ENCODE data around the gene BBS7. TPM values are rescaled to one million over a fixed set of nuclear protein-coding genes. Genes with fewer than 3 reads are reported as not detected.
A peak's percentile ranks its signal among the peaks of the same experiment; 100 is the strongest.

The BBS7 gene
- total and polyA plus RNA-seq, 2 of the 13 experiments (the other 11 are each of a cell fraction or from before 2014, with no cell fraction given) = 9.0 to 15.7 TPM

DNA sequence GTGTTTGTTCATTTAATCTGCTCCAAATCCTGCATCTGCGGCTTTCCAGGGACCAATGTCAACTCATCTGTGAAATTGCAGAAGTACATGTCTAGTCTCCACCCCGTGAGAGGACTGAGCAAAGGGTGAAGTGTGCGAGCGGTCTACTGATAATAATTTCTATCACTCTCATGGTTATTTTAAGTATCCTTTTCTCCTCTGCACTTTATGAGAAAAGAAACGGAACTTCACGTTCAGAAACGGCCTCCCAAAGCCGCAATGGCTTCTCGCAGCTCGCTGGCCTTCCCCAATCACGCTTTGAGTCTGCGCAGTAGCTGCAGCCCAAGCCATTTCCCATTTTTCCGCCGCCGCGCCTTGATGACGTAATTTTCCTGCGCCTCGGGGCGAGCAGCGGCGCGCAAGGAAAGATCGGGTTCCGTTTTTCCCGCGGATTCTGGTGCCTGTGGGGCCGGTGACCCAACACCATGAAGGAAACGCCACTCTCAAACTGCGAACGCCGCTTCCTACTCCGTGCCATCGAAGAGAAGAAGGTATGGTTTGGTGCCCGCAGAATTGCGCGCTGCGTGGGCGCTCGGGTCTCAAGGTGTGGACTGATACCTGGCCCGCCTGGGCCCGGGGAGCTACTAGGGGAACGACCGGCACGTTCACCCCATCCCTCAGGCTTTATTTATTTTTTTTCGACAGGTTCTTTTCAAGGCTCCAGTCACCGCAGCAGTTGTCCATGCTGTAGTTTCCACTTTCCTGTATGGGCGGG is 69.1 kb downstream of the BBS7 start, which contains the start of gene EXOSC9 (continued):
- TF ChIP-seq ZFP41 (CRISPR knock-in tag; IDR thresholded peaks at IDR 0.05; ENCODE audit: borderline replicate concordance) (peak; percentile 75; the same call in 1 of the 2 replicates), JUN (CRISPR knock-in tag; IDR thresholded peaks at IDR 0.05) (0 out of 2 replicates have a peak, but pooled peaks have one; percentile 72), PAX8 (CRISPR knock-in tag; IDR thresholded peaks at IDR 0.05; ENCODE audit: borderline replicate concordance) (no peak), ZFP90 (CRISPR knock-in tag; IDR thresholded peaks at IDR 0.05; ENCODE audit: borderline replicate concordance) (peak; percentile 84; the same call in 1 of the 2 replicates), NR2C2 (CRISPR knock-in tag; IDR thresholded peaks at IDR 0.05; ENCODE audit: borderline replicate concordance) (peak; percentile 61; the same call in 1 of the 2 replicates), ISL2 (CRISPR knock-in tag; IDR thresholded peaks at IDR 0.05) (peak; percentile 70; the same call in 1 of the 2 replicates), ZNF225 (CRISPR knock-in tag; IDR thresholded peaks at IDR 0.05) (peak; percentile 94), IRF2 (CRISPR knock-in tag; IDR thresholded peaks at IDR 0.05) (peak; percentile 84), ARHGAP35 (CRISPR knock-in tag; IDR thresholded peaks at IDR 0.05; ENCODE audit: borderline replicate concordance) (peak; percentile 53; the same call in 1 of the 2 replicates), RAD21 (CRISPR knock-in tag; IDR thresholded peaks at IDR 0.05) (0 out of 2 replicates have a peak, but pooled peaks have one; percentile 10), ZBTB20 (CRISPR knock-in tag; IDR thresholded peaks at IDR 0.05; ENCODE audit: borderline replicate concordance, low read depth) (peak; percentile 67; the same call in 1 of the 2 replicates), GPN1 (CRISPR knock-in tag; IDR thresholded peaks at IDR 0.05; ENCODE audit: borderline replicate concordance) (no peak), FOXK1 (CRISPR knock-in tag; IDR thresholded peaks at IDR 0.05; ENCODE audit: borderline replicate concordance, low read depth) (peak; percentile 85; the same call in 1 of the 2 replicates), YY1 (IDR thresholded peaks at IDR 0.05; ENCODE audit: insufficient read depth, insufficient replicate concordance, low read depth, low read length) (peak; percentile 89), ZKSCAN8 (CRISPR knock-in tag; IDR thresholded peaks at IDR 0.05; ENCODE audit: borderline replicate concordance) (peak; percentile 51; the same call in 1 of the 2 replicates)
- TF ChIP-seq, protein P1, sequence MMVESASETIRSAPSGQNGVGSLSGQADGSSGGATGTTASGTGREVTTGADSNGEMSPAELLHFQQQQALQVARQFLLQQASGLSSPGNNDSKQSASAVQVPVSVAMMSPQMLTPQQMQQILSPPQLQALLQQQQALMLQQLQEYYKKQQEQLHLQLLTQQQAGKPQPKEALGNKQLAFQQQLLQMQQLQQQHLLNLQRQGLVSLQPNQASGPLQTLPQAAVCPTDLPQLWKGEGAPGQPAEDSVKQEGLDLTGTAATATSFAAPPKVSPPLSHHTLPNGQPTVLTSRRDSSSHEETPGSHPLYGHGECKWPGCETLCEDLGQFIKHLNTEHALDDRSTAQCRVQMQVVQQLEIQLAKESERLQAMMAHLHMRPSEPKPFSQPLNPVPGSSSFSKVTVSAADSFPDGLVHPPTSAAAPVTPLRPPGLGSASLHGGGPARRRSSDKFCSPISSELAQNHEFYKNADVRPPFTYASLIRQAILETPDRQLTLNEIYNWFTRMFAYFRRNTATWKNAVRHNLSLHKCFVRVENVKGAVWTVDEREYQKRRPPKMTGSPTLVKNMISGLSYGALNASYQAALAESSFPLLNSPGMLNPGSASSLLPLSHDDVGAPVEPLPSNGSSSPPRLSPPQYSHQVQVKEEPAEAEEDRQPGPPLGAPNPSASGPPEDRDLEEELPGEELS (CRISPR knock-in tag; IDR thresholded peaks at IDR 0.05) = peak; percentile 41
- TF ChIP-seq, protein P2, sequence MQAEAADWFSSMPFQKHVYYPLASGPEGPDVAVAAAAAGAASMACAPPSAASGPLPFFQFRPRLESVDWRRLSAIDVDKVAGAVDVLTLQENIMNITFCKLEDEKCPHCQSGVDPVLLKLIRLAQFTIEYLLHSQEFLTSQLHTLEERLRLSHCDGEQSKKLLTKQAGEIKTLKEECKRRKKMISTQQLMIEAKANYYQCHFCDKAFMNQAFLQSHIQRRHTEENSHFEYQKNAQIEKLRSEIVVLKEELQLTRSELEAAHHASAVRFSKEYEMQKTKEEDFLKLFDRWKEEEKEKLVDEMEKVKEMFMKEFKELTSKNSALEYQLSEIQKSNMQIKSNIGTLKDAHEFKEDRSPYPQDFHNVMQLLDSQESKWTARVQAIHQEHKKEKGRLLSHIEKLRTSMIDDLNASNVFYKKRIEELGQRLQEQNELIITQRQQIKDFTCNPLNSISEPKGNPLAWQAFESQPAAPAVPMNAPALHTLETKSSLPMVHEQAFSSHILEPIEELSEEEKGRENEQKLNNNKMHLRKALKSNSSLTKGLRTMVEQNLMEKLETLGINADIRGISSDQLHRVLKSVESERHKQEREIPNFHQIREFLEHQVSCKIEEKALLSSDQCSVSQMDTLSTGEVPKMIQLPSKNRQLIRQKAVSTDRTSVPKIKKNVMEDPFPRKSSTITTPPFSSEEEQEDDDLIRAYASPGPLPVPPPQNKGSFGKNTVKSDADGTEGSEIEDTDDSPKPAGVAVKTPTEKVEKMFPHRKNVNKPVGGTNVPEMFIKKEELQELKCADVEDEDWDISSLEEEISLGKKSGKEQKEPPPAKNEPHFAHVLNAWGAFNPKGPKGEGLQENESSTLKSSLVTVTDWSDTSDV (CRISPR knock-in tag; IDR thresholded peaks at IDR 0.05) = 0 out of 2 replicates have a peak, but pooled peaks have one; percentile 48
- TF ChIP-seq, protein P3, sequence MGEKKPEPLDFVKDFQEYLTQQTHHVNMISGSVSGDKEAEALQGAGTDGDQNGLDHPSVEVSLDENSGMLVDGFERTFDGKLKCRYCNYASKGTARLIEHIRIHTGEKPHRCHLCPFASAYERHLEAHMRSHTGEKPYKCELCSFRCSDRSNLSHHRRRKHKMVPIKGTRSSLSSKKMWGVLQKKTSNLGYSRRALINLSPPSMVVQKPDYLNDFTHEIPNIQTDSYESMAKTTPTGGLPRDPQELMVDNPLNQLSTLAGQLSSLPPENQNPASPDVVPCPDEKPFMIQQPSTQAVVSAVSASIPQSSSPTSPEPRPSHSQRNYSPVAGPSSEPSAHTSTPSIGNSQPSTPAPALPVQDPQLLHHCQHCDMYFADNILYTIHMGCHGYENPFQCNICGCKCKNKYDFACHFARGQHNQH (CRISPR knock-in tag; IDR thresholded peaks at IDR 0.05) = peak; percentile 82; the same call in 1 of the 2 replicates
- TF ChIP-seq, protein P4, sequence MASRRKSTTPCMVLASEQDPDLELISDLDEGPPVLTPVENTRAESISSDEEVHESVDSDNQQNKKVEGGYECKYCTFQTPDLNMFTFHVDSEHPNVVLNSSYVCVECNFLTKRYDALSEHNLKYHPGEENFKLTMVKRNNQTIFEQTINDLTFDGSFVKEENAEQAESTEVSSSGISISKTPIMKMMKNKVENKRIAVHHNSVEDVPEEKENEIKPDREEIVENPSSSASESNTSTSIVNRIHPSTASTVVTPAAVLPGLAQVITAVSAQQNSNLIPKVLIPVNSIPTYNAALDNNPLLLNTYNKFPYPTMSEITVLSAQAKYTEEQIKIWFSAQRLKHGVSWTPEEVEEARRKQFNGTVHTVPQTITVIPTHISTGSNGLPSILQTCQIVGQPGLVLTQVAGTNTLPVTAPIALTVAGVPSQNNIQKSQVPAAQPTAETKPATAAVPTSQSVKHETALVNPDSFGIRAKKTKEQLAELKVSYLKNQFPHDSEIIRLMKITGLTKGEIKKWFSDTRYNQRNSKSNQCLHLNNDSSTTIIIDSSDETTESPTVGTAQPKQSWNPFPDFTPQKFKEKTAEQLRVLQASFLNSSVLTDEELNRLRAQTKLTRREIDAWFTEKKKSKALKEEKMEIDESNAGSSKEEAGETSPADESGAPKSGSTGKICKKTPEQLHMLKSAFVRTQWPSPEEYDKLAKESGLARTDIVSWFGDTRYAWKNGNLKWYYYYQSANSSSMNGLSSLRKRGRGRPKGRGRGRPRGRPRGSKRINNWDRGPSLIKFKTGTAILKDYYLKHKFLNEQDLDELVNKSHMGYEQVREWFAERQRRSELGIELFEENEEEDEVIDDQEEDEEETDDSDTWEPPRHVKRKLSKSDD (CRISPR knock-in tag; IDR thresholded peaks at IDR 0.05; ENCODE audit: low read depth) = peak; percentile 90

Measured in HepG2 (cell line).